Astrocyte (in vitro differentiated cells and primary cell): ENCODE results near the gene MSANTD4.

Source experiments
- EZH2 ChIP-seq: IDR thresholded peaks from 2 replicates; pipeline ENCODE4 v1.6.1; 2012; ENCODE audit warnings: mild to moderate bottlenecking, low read length, inconsistent platforms; ENCODE audit not compliant: insufficient read depth
- TF ChIP-seq, protein P1 (sequence below): IDR thresholded peaks from 2 replicates; pipeline ENCODE4 v1.5.1; 2011; ENCODE audit warnings: low read depth, mild to moderate bottlenecking, inconsistent platforms, low read length, moderate library complexity; ENCODE audit not compliant: insufficient read depth

DNA sequence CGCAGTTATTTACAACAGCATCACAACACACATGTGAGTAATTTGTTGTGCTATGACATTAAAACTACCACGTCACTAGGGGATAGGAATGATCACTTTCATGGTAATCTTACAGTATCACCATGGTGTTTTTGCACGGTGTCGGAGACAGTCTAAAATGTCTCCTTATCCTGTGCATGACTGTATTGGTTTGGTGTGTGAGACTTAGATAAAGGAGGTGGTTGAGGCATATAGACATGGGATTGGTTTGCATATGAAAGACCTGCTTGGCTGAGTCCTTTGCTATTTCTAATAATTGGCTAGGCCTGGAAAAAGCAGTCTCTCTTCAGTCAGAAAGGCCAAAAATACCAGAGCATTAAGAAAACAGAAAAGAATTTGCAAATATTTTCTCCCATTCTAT is 30.2 kb downstream of the MSANTD4 start:
- TF ChIP-seq EZH2, result no peak
- TF ChIP-seq, protein P1, sequence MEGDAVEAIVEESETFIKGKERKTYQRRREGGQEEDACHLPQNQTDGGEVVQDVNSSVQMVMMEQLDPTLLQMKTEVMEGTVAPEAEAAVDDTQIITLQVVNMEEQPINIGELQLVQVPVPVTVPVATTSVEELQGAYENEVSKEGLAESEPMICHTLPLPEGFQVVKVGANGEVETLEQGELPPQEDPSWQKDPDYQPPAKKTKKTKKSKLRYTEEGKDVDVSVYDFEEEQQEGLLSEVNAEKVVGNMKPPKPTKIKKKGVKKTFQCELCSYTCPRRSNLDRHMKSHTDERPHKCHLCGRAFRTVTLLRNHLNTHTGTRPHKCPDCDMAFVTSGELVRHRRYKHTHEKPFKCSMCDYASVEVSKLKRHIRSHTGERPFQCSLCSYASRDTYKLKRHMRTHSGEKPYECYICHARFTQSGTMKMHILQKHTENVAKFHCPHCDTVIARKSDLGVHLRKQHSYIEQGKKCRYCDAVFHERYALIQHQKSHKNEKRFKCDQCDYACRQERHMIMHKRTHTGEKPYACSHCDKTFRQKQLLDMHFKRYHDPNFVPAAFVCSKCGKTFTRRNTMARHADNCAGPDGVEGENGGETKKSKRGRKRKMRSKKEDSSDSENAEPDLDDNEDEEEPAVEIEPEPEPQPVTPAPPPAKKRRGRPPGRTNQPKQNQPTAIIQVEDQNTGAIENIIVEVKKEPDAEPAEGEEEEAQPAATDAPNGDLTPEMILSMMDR, result no peak
